HCT116 (cell line): ENCODE results near the gene WIF1.

Source experiments
- CTCF ChIP-seq, 3 experiments: fragments of 200-600 bp in 1 of 3; sonication (generic) in 1 of 3; IDR thresholded peaks in 2 of 3; conservative IDR thresholded peaks in 1 of 3; 2 replicates each; pipeline ENCODE4 v1.5.1; 2012 to 2017; ENCODE audit warnings: low read depth in 2 of 3, low read length in 2 of 3, antibody characterized with exemption in 1 of 3, borderline replicate concordance in 1 of 3, control low read depth in 1 of 3, mild to moderate bottlenecking in 1 of 3, mixed read lengths in 1 of 3, mixed run types in 1 of 3, moderate library complexity in 1 of 3; ENCODE audit not compliant: insufficient read depth in 1 of 3
- MAX ChIP-seq: IDR thresholded peaks from 2 replicates; pipeline ENCODE4 v1.6.1; 2012
- POLR2A ChIP-seq: IDR thresholded peaks from 2 replicates; pipeline ENCODE4 v1.7.0; 2011; ENCODE audit warnings: borderline replicate concordance; ENCODE audit not compliant: insufficient read depth, insufficient read length; ENCODE audit errors: extremely low read depth
- ZBTB33 ChIP-seq: IDR thresholded peaks from 2 replicates; pipeline ENCODE4 v1.6.1; 2011; ENCODE audit warnings: mild to moderate bottlenecking, low read length, moderate library complexity; ENCODE audit not compliant: insufficient replicate concordance; ENCODE audit errors: extremely low read depth

- TF ChIP-seq CTCF (IDR thresholded peaks at IDR 0.05 in 2 of 3, conservative IDR thresholded peaks at IDR 0.05 in 1 of 3; ENCODE audit: borderline replicate concordance in 1 of 3, insufficient read depth in 1 of 3, low read depth in 2 of 3, low read length in 2 of 3) (no peak), MAX (no peak), ZBTB33 (no peak), POLR2A (no peak)
These were observed 18.3 kb upstream of the WIF1 start for GRCh38 chr12:65139389-65139788.
